GM12872 (cell line): ENCODE data around the gene KCNK18.

Experiments used
- CTCF ChIP-seq: IDR thresholded peaks from 3 replicates; pipeline ENCODE4 v1.5.1; 2011; ENCODE audit warnings: low read depth, mild to moderate bottlenecking, low read length, moderate library complexity; ENCODE audit not compliant: insufficient read depth

KCNK18 gene

DNA sequence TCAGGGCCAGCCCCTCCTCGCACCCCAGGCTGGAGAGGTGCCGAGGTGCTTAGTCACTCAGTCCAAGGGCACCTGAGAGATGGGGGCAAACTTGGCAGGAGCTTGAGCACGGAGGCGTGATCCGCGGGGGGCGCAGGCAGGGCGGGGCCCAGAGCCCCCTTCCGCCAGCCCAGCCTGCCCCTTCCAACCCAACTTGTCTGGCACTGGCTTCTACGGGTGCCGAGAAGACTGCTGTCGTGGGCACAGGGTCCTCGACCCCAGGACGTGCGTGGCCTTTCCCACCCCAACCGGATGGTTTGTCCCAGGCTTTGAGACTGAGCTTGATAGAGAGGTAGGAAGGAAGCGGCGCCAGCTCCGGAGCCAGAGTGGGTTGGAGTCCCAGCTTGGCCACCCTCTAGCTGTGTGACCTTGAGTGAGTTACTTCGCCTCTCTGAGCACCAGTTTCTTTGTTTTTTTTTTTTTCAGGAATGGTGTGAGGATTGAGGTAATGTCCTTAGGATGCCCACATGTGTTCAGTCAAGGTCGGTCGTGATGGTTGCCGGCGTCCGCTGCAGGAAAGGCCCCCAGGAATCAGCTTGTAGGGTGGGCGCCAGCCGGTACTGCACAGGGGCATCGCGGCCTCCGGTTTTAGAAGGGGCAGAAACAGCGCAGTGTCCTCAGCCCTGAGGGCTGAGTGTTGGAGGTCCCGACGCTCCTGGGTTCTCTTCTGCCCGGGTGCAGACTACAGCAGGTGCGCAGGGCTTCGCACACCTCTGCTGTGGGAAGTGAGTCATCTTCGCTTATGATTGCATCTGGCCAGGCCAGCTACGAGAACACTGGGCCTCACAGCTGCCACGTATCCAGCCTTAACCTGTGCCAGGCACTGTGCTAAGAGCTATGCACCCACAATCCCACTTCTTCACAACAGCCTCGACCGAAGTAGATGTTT is 30.6 kb upstream of the KCNK18 start:
- no peak for TF ChIP-seq CTCF

- no peak for TF ChIP-seq CTCF
Measured at GRCh38 chr10:117167346-117167788, 29.9 kb upstream of the KCNK18 start.

- peak; percentile 83 for TF ChIP-seq CTCF
Measured at GRCh38 chr10:117167789-117168674, 29.3 kb upstream of the KCNK18 start.

- TF ChIP-seq CTCF: no peak
Measured at GRCh38 chr10:117168729-117169128, 28.6 kb upstream of the KCNK18 start.

DNA sequence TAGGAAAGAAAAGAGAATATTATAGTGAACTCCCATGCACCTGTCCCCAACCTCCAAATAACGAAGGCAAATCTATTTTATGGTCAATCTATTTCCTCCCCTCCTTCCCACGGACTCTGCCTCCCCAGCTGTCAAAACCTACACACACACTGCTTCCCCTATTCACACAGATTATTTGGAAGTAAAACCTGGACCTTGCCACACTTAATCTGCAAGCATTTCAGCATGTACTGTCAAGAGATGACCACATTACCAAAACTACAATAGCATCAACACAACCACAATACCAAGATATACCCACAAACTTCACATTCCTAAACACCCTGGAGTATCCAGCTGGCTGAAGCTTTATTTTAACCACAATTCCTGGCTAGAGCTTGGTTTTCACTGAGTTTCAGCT is 27.8 kb upstream of the KCNK18 start:
- no peak for TF ChIP-seq CTCF

GRCh38 chr10:117170244-117170643 is 27.0 kb upstream of the KCNK18 start:
- TF ChIP-seq CTCF: no peak
